SK-N-MC (cell line): ENCODE measurements around the gene TNFAIP8.

Experiments
- DNase-seq: peaks from one replicate; pipeline ENCODE4 v3.0.0-alpha.2; 2011; ENCODE audit warnings: low read depth, low spot score
- H3K27ac ChIP-seq: fragments of 200-600 bp; sonication (generic); 2 replicates; pipeline ENCODE4 v1.5.1; 2016; ENCODE audit warnings: mixed run types
- H3K36me3 ChIP-seq: fragments of 200-600 bp; sonication (generic); 2 replicates; pipeline ENCODE4 v1.6.1; 2017; ENCODE audit warnings: antibody characterized with exemption, low read length, mixed read lengths; ENCODE audit not compliant: insufficient read depth
- H3K4me3 ChIP-seq: fragments of 200-600 bp; sonication (generic); 2 replicates; pipeline ENCODE4 v1.5.1; 2016
- H3K9ac ChIP-seq: fragments of 200-600 bp; sonication (generic); 2 replicates; pipeline ENCODE4 v1.8.0; 2017; ENCODE audit warnings: mixed run types, mixed read lengths; ENCODE audit not compliant: insufficient read length
- H3K9me3 ChIP-seq: fragments of 200-600 bp; sonication (generic); 2 replicates; pipeline ENCODE4 v1.6.1; 2017; ENCODE audit warnings: low read depth, mild to moderate bottlenecking, antibody characterized with exemption, low read length, moderate library complexity, mixed read lengths
- EZH2 ChIP-seq: fragments of 200-600 bp; sonication (generic); IDR thresholded peaks from one replicate; pipeline ENCODE4 v1.6.1; 2017; ENCODE audit warnings: antibody characterized with exemption
- FOXP2 ChIP-seq: optimal IDR thresholded peaks from 2 replicates; pipeline ENCODE3; 2011; ENCODE audit warnings: mild to moderate bottlenecking, moderate library complexity; ENCODE audit not compliant: insufficient read depth; ENCODE audit errors: extremely low read length, control extremely low read depth
- POLR2AphosphoS5 ChIP-seq: IDR thresholded peaks from 2 replicates; pipeline ENCODE4 v1.6.1; 2012; ENCODE audit warnings: mild to moderate bottlenecking, low read depth, low read length, borderline replicate concordance

The TNFAIP8 gene

GRCh38 chr5:119342406-119342805 is 13.4 kb upstream of the TNFAIP8 start:
- Histone ChIP-seq H3K27ac (no peak overlapping the region), H3K4me3 (no peak overlapping the region), H3K9ac (no peak overlapping the region), H3K36me3 (no peaks in the 10 kb centered on the region), H3K9me3 (no peaks in the 10 kb centered on the region)
- DNase-seq: no peak
- TF ChIP-seq FOXP2 (no peak), POLR2AphosphoS5 (no peak), EZH2 (no peak)

DNA sequence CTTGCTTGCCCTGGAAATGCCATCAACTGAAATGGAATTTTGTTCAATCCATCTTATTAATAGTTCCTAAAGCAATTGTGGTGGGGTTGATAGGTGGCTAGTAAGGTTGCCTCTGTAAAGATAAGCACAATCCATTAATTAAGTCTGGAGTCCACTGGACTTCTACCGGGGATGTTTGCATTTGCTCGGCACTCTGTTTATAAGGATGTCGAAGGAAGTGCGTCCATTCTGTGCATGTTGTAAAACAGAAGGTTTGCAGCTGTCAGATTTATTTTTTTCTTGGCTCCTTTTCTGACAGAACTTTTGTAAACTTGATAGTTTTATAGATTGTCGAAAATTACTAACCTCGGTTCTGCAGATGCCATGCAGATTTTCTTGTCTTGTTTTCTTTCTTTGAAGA is 12.8 kb upstream of the TNFAIP8 start:
- Histone ChIP-seq H3K27ac (no peak overlapping the region), H3K9ac (no peak overlapping the region), H3K4me3 (no peak overlapping the region), H3K36me3 (no peaks in the 10 kb centered on the region), H3K9me3 (no peaks in the 10 kb centered on the region)
- TF ChIP-seq FOXP2: no peak
- no peak for TF ChIP-seq POLR2AphosphoS5
- TF ChIP-seq EZH2: no peak
- no peak for DNase-seq

- H3K9me3 ChIP-seq: no peaks in the 10 kb centered on the region
- no peak overlapping the region for H3K9ac ChIP-seq
- H3K36me3 ChIP-seq: no peaks in the 10 kb centered on the region
- no peak for DNase-seq
- no peak overlapping the region for H3K4me3 ChIP-seq
- no peak overlapping the region for H3K27ac ChIP-seq
- TF ChIP-seq FOXP2 (no peak), EZH2 (no peak), POLR2AphosphoS5 (no peak)
Observed at GRCh38 chr5:119343766-119344165, 12.1 kb upstream of the TNFAIP8 start.

- Histone ChIP-seq H3K36me3 (no peaks in the 10 kb centered on the region), H3K9ac (no peak overlapping the region), H3K27ac (no peak overlapping the region), H3K9me3 (no peaks in the 10 kb centered on the region), H3K4me3 (no peak overlapping the region)
- TF ChIP-seq EZH2 (no peak), FOXP2 (no peak), POLR2AphosphoS5 (no peak)
- DNase-seq: no peak
Observed at GRCh38 chr5:119344231-119344630, 11.6 kb upstream of the TNFAIP8 start.

- Histone ChIP-seq H3K36me3 (no peaks in the 10 kb centered on the region), H3K9ac (no peak overlapping the region), H3K9me3 (no peaks in the 10 kb centered on the region), H3K4me3 (no peak overlapping the region), H3K27ac (no peak overlapping the region)
- TF ChIP-seq EZH2: no peak
- DNase-seq: no peak
Observed at GRCh38 chr5:119345861-119346260, 10.0 kb upstream of the TNFAIP8 start.

DNA sequence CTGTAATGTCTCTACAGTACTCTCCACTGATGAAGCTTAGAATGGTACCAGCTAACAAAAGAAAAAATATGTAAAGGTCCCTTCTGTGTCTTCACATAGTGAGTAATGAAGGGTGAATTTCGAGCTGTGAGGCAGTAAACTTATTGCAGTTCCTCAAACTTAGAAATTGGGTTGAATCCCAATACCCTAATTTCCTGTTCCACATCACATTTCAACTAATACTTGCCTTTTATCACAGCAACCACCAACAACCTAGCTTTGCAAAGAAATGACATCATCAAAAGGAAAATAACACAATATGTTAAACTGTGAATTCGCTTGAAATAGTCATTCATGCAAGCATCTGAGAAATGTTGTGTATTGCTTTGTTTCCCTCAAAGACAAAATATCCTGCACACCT is 9.4 kb upstream of the TNFAIP8 start:
- H3K36me3 ChIP-seq: no peaks in the 10 kb centered on the region
- H3K9ac ChIP-seq: no peak overlapping the region
- no peaks in the 10 kb centered on the region for H3K9me3 ChIP-seq
- H3K27ac ChIP-seq: no peak overlapping the region
- TF ChIP-seq FOXP2: no peak
- no peak for TF ChIP-seq POLR2AphosphoS5
- TF ChIP-seq EZH2: no peak
- no peak for DNase-seq
- H3K4me3 ChIP-seq: no peak overlapping the region

DNA sequence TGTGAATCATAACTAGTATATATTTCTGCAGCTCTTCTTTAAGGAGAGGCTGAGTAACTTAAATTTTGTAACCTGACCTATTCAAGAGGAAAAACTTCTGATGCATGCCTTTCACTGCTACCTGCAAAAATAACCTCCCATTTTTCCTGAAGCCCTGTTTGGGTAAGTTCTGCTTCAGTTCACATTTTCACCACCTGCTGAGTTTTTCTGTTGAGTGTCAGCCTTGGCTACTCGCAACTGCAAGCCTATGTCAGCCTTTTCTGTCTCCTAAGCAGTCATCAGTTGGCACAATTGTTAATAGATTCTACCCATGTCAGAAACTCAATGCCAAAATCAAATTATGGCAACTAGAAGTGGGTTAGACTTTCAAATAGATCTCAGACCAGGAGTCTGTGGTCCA is 8.2 kb upstream of the TNFAIP8 start:
- H3K27ac ChIP-seq: peak overlapping the region; percentile 93
- H3K9ac ChIP-seq: no peak overlapping the region
- DNase-seq: no peak
- H3K9me3 ChIP-seq: no peaks in the 10 kb centered on the region
- no peaks in the 10 kb centered on the region for H3K36me3 ChIP-seq
- peak overlapping the region; percentile 70 for H3K4me3 ChIP-seq
- TF ChIP-seq FOXP2: no peak
- TF ChIP-seq POLR2AphosphoS5: no peak
- no peak for TF ChIP-seq EZH2

DNA sequence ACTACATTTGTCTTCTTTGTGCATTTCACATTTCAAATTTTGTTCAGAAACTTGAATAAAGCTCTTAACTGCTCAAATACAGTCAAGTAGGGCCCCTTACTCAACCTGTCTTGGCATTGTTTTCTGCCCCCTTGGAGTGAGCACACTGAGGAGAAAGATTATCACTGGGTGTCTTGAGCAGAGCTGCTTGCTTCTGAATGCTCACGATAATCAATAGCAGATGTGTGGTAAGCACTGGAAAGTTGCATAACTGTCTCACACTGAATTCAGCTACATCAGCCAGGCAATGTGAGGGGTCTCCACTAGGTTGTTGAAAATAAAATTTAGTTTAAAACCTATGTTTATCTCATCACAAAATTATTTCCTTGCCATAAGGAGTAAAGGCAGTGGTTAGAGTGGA is 7.8 kb upstream of the TNFAIP8 start:
- Histone ChIP-seq H3K4me3 (peak overlapping the region; percentile 70), H3K27ac (peak overlapping the region; percentile 93), H3K36me3 (no peaks in the 10 kb centered on the region), H3K9ac (peak overlapping the region; percentile 52), H3K9me3 (no peaks in the 10 kb centered on the region)
- DNase-seq: peak; percentile 86
- TF ChIP-seq POLR2AphosphoS5: no peak
- no peak for TF ChIP-seq FOXP2
- no peak for TF ChIP-seq EZH2

DNA sequence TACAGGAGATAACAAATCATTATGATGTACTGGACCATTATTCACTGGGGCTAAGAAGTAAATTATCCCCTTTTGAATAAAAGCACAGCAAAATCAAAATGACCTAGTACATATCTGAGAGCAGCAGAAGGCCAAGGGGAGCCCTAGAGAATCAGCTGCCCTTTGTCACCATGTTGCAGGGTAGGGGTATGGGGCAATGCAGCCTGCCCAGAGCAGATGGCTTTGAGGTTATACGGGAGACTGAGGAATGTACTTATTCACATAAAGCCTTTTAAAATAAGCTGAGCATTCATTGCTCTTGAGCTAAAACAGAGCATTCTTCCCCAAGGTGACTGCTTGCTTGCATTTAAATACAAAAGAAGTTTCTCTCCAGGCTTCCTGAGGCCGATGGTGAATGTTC is 2.6 kb upstream of the TNFAIP8 start:
- no peak for DNase-seq
- Histone ChIP-seq H3K27ac (no peak overlapping the region), H3K36me3 (no peaks in the 10 kb centered on the region), H3K9ac (no peak overlapping the region), H3K9me3 (no peaks in the 10 kb centered on the region), H3K4me3 (no peak overlapping the region)
- no peak for TF ChIP-seq EZH2
- TF ChIP-seq POLR2AphosphoS5: no peak
- TF ChIP-seq FOXP2: no peak
